ENCODE data around the gene CEP250. TPM values are rescaled to one million over a fixed set of nuclear protein-coding genes. Genes with fewer than 3 reads are reported as not detected.
"Not testable (repeated sequence)": the region's sequence is repeated elsewhere in the genome, so short reads cannot be mapped to it uniquely, and the experiment has no call there.

The CEP250 gene
- total RNA-seq, 1 donor from 2014 or later = 54.7 TPM

- no peak overlapping the region for H3K4me3 Mint-ChIP-seq
- no peak for DNase-seq
- H3K36me3 Mint-ChIP-seq (ENCODE audit: low read depth) = peaks cover 35% of the 10 kb centered on the region
- no peaks in the 10 kb centered on the region for H3K27me3 Mint-ChIP-seq
- ChIA-PET CTCF (no interaction called here), POLR2A (interaction anchor here (0.5 to 0.6 kb wide), 3 partner anchors 13 to 658 kb away, joined by 3 to 7 read pairs (median 5); no protein-coding TSS in a partner anchor)
- H3K4me1 Mint-ChIP-seq = peaks cover 21% of the 10 kb centered on the region
- H3K9me3 Mint-ChIP-seq = no peaks in the 10 kb centered on the region
- intact Hi-C loops (cut with micrococcal nuclease) = loop anchor here (5.0 kb wide), 1 partner anchor 667 kb away; the partner anchor contains the start of gene ACSS2
- no peak overlapping the region for H3K27ac Mint-ChIP-seq
- no peak for TF ChIP-seq CTCF (IDR thresholded peaks at IDR 0.05)
- no peak for ATAC-seq (ENCODE audit: low read depth)
These were observed 89.0 kb downstream of the CEP250 start for GRCh38 chr20:35544436-35544835.

DNA sequence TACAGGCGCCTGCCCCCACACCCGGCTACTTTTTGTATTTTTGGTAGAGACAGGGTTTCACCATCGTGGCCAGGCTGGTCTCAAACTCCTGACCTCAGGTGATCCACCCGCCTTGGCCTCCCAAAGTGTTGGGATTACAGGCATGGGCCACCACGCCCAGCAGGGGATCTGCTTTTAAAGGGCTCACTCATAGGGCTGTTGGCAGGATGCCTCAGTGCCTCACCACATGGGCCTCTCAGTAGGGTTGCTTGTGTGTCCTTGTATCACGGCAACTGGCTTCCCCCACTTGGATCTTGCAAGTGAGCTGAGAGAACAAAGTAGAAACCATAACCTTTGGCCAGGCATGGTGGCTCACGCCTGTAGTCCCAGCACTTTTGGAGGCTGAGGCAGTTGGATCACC is 89.5 kb downstream of the CEP250 start:
- Mint-ChIP-seq H3K36me3 (ENCODE audit: low read depth) (peaks cover 37% of the 10 kb centered on the region), H3K4me1 (peaks cover 18% of the 10 kb centered on the region)
- intact Hi-C loops (cut with micrococcal nuclease) = loop anchor here (5.0 kb wide), 1 partner anchor 668 kb away; the partner anchor contains the start of gene ACSS2
- DNase-seq; CTCF ChIA-PET; H3K4me3 Mint-ChIP-seq; H3K9me3 Mint-ChIP-seq; H3K27me3 Mint-ChIP-seq; H3K27ac Mint-ChIP-seq; ATAC-seq (ENCODE audit: low read depth): not testable (repeated sequence)
- POLR2A ChIA-PET = interaction anchor here (0.5 to 0.6 kb wide), 2 partner anchors 215 to 658 kb away, joined by 3 to 7 read pairs; no protein-coding TSS in a partner anchor

GRCh38 chr20:35546127-35546526 is 90.7 kb downstream of the CEP250 start:
- H3K27ac Mint-ChIP-seq = no peak overlapping the region
- no peaks in the 10 kb centered on the region for H3K9me3 Mint-ChIP-seq
- H3K4me1 Mint-ChIP-seq = peaks cover 16% of the 10 kb centered on the region
- POLR2A ChIA-PET = no interaction called here
- H3K36me3 Mint-ChIP-seq (ENCODE audit: low read depth) = peaks cover 40% of the 10 kb centered on the region
- no peak overlapping the region for H3K4me3 Mint-ChIP-seq
- CTCF ChIA-PET = no interaction called here
- no peak for TF ChIP-seq CTCF (IDR thresholded peaks at IDR 0.05)
- no peak for DNase-seq
- H3K27me3 Mint-ChIP-seq = no peaks in the 10 kb centered on the region
- intact Hi-C loops (cut with micrococcal nuclease) = no loop called here
- no peak for ATAC-seq (ENCODE audit: low read depth)

- no peak for ATAC-seq (ENCODE audit: low read depth)
- no peak overlapping the region for H3K27ac Mint-ChIP-seq
- no peaks in the 10 kb centered on the region for H3K27me3 Mint-ChIP-seq
- no peaks in the 10 kb centered on the region for H3K9me3 Mint-ChIP-seq
- intact Hi-C loops (cut with micrococcal nuclease) = no loop called here
- H3K4me3 Mint-ChIP-seq = no peak overlapping the region
- POLR2A ChIA-PET = no interaction called here
- H3K4me1 Mint-ChIP-seq = peaks cover 5% of the 10 kb centered on the region
- DNase-seq = no peak
- CTCF ChIA-PET = interaction anchor here (0.5 kb wide), 1 partner anchor 103 kb away, joined by 3 read pairs; no protein-coding TSS in a partner anchor
- H3K36me3 Mint-ChIP-seq (ENCODE audit: low read depth) = peaks cover 37% of the 10 kb centered on the region
- TF ChIP-seq CTCF (IDR thresholded peaks at IDR 0.05) = no peak
These were observed 91.9 kb downstream of the CEP250 start for GRCh38 chr20:35547329-35547728.

- ChIA-PET CTCF (no interaction called here), POLR2A (interaction anchor here (0.5 kb wide), 1 partner anchor 171 kb away, joined by 3 read pairs; no protein-coding TSS in a partner anchor)
- Mint-ChIP-seq H3K36me3 (ENCODE audit: low read depth) (peaks cover 50% of the 10 kb centered on the region), H3K4me1 (no peaks in the 10 kb centered on the region), H3K9me3 (no peaks in the 10 kb centered on the region), H3K27me3 (no peaks in the 10 kb centered on the region), H3K27ac (no peak overlapping the region), H3K4me3 (no peak overlapping the region)
- DNase-seq (no peak), ATAC-seq (ENCODE audit: low read depth) (no peak)
- intact Hi-C loops (cut with micrococcal nuclease) = no loop called here
- TF ChIP-seq CTCF (IDR thresholded peaks at IDR 0.05) = no peak
These were observed 96.1 kb downstream of the CEP250 start for GRCh38 chr20:35551503-35551902.

DNA sequence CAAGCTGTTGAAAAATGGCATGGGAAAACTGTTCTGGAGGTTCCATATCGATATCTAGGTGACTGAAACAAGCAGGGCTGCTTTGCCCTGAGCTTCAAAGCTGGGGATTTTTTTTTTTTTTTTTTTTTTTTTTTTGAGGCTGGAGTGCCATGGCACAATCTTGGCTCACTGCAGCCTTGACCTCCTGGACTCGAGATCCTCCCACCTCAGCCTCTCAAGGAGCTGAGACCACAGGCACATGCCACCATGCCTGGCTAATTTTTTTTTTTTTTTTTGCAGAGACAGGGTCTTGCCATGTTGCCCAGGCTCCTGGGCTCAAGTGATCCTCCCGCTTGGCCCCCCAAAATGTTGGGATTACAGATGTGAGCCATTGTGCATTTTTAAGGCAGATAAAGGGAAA is 97.5 kb downstream of the CEP250 start:
- CTCF ChIA-PET = no interaction called here
- intact Hi-C loops (cut with micrococcal nuclease) = no loop called here

GRCh38 chr20:35555461-35555860 is 100.1 kb downstream of the CEP250 start:
- H3K9me3 Mint-ChIP-seq; intact Hi-C loops (cut with micrococcal nuclease); H3K27ac Mint-ChIP-seq; DNase-seq; H3K4me1 Mint-ChIP-seq; CTCF ChIA-PET; H3K4me3 Mint-ChIP-seq; ATAC-seq (ENCODE audit: low read depth); POLR2A ChIA-PET; H3K27me3 Mint-ChIP-seq: not testable (repeated sequence)
- H3K36me3 Mint-ChIP-seq (ENCODE audit: low read depth) = peaks cover 47% of the 10 kb centered on the region

More for the DNA sequence above, 97.5 kb downstream of the CEP250 start:
- no peaks in the 10 kb centered on the region for H3K9me3 Mint-ChIP-seq
- DNase-seq (no peak), ATAC-seq (ENCODE audit: low read depth) (no peak)
- H3K4me1 Mint-ChIP-seq = no peaks in the 10 kb centered on the region
- no peak overlapping the region for H3K4me3 Mint-ChIP-seq
- no peak overlapping the region for H3K27ac Mint-ChIP-seq
- H3K27me3 Mint-ChIP-seq = no peaks in the 10 kb centered on the region
- no peak for TF ChIP-seq CTCF (IDR thresholded peaks at IDR 0.05)
- H3K36me3 Mint-ChIP-seq (ENCODE audit: low read depth) = peaks cover 58% of the 10 kb centered on the region
- POLR2A ChIA-PET = interaction anchor here (0.9 kb wide), 1 partner anchor 18 kb away, joined by 3 read pairs; no protein-coding TSS in a partner anchor
